Right forelimb (tissue), 1 donor: ENCODE results near the gene MT1F.
"Not testable (repeated sequence)": the region's sequence is repeated elsewhere in the genome, so short reads cannot be mapped to it uniquely, and the experiment has no call there.

ENCODE experiments used
- DNase-seq: peaks from one replicate; pipeline ENCODE4 v3.0.0-alpha.2; 2018

The MT1F gene

DNA sequence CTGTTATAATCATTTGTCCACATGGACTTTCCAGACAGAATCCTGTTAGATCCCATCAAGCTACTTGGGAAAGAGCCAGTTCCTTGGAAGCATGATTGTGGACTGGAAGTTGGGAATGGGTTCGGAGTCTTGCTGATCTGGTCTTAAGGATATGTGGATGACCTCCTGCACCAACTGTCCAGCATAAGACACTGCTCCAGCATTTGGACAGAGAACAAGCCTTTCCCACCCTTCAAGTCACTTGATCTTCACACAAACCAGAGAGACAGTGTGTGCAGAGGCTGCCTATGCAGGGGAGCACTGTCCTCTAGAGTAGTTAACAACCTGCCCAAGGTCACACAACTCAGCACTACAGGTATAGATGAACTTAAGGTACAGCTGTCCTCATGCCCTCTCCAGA lies 11.9 kb upstream of the MT1F start:
- no peak for DNase-seq

DNA sequence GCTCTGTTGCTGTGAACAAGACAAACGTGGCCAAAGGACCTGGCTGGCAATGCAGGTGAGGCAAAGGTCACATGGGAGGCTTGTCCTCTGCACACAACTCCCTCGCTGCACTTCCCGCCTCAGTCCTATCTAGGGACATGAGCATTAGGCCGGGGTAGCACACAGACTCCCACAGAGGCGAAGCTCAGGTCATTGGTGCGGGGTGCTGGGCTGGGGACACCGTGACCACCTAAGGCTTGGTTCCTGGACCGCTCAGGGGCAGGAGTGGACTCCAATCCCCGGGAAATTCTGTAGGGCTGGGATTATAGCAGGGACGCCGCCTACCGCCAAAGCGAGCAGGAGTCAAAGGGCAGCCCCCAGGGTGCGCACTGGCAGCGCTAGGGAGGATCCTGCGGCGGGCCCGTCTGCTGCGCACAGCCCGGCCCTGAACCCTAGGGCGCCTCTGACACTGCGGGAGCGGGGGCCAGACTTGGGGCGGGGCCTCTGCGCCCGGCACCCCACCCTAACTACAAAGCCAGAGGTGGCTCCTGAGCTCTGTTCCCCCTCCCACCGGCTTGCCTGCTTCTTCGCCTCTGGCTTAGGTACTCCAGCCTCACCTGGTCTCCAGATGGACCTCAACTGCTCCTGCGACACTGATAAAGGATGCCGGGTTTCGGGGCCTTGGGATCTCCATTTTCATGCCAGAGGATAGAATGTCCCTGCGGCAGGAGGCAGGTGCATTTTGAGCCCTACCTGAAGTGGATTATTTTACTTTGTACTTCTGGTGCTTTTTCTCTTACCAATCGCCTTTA lies 9.9 kb upstream of the MT1F start:
- DNase-seq = no peak

DNA sequence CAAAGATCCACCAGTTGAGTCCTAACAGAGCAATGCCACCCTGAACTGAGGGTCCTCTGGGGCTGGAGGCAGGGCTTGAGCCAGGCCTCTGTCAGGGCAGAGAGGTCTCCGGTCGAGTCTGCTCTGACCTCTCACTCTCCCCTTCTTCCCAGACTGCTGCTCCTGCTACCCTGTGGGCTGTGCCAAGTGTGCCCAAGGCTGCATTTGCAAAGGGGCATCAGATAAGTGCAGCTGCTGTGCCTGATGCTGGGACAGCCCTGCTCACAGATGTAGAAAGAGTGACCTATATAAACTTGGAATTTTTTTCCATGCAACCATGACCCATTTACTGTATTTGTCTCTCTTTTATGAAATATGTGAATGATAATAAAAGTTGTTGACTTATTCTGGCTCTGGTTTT lies 8.5 kb upstream of the MT1F start:
- no peak for DNase-seq

DNA sequence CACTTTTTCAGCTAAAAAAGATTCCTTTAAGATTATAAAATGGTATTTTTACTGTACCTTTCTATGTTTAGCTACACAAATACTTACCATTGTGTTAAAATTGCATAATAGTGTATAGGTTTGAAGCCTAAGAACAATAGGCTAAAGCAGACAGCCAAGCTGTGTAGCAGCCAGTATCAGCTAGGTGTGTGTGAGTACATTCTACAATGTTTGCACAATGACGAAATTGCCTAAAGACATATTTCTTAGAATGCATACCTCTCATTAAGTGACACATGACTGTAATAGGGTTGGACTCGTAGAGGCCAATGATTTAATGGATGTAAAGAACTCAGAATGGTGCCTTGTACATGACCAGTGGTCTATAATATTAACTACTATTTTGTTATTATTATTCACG lies 7.9 kb upstream of the MT1F start:
- no peak for DNase-seq

DNA sequence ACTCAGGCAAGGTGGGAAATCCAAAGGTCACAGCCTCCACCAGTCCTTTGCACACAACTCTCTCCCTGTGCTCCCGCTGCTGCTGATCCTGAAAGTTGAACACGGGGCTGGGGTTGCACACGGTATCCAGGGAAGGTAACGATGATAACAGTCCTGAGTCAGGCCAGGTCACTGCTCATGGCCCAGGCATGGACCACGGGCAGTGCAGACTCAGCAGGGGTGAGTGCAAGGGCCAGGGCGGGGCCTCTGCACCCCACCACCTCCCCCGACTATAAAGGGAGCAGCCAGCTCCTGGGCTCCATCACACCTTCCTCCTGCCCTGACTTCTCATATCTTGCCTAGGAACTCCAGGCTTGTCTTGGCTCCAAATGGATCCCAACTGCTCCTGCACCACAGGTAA lies 6.2 kb upstream of the MT1F start, which contains the start of gene MT1B:
MT1B (plus strand) TSS at position 301 of the 400 bp plus-strand sequence; CDS start at position 369, 68 bp downstream.
- DNase-seq = no peak

DNA sequence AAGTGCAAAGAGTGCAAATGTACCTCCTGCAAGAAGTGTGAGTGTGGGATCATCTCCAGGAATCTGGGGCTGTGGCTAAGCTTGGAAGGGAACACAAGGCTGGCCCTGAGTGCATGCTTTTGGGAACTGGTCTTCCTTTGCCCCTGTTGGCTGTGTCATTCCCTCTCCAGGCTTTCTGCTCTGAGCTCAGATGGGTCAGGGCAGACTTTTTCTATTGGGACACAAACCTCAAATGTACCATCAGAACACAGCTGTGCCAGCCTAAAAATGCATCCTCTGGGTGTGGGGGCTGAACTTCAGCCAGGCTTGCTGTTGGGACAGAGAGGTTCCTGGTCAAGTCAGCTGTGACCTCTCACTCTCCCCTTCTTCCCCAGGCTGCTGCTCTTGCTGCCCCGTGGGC lies 5.2 kb upstream of the MT1F start:
- no peak for DNase-seq

DNA sequence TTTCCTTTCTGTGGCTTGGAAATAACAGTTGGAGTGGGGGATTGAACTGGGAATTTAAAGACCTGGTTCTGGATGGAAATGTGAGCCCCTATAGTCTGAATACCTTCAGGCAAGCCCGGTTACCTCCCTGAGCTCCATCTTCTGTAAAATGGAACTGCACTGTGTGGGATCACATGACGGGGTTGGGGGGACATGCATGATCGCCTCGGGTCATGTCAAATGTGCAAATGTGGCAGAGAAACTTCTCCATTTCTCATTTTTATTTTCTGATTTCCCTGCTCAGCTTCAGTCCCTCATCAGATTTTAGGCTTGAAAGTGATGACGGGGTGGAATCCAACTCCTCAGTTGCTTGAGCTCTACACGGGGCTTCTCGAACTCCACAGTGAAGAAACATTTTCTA lies 4.5 kb upstream of the MT1F start:
- no peak for DNase-seq

DNA sequence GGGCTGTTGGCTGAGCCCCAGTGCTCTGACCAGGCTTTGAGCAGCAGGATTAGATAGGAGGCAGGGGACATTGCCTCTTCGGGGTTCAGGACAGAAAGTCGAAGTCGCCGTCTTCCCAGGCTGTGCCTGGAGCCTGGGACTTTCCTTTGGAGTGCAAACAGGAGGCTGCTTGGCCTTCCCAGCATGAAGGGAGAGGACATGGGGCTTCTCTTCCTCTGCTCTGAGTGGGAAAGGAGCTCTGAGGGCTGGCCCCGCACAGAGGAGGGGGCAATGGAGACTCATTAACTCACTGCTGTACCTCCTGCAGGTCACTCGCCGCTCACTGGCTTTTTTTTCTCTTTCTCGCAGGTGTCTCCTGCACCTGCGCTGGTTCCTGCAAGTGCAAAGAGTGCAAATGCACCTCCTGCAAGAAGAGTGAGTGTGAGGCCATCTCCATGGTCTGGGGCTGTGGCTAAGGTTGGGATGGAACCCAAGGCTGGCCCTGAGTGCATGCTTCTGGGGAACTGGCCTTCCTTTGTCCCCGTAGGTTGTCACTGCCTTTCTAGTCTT lies 642 bp downstream of the MT1F start:
- no peak for DNase-seq

DNA sequence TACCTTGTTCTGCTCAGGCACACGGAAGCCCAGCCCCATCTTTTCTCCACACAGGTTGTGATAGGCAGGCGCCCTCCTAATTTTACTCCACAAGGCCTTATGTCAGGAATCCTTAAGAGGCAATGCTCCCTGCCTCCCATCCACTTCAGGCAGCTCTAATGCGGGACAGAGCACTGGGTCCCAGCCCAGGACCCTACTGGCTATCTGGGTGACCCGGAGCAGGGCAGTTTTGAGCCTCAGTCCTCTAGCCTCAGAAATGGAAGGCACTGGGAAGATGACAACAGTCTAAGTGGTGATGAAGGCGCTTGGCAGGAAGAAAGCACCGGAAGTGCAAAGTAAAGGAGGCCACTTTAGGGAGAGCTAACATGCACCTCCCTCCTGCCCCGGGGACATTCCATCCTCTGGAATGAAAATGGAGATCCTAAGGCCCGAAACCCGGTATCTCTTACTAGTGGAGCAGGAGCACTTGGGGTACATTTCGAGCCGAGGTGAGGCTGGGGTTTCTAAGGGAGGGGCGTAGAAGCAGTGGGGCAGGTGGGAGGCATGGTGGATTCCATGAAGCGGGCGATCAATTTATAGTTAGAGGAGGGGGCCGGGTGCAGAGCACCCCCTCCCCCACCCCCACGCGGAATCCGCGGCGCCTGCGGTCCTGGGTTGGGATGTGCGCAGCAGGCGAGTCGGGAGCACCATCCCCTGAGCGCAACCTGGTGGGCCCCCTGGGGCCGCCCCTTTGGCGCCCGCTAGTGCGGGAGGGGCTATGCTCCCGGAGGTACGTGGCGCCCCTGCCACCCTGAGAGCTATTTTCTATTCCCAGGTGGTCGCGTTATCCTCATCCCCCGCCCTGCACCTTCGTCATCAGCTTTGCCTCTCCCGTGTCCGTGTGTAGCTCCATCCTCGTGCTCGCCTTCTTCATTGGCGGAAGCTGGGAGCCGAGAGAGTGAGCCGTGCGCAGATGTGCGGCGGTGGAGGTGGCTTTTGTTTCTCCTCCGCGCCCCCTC lies 4.9 kb downstream of the MT1F start:
- no peak for DNase-seq

DNA sequence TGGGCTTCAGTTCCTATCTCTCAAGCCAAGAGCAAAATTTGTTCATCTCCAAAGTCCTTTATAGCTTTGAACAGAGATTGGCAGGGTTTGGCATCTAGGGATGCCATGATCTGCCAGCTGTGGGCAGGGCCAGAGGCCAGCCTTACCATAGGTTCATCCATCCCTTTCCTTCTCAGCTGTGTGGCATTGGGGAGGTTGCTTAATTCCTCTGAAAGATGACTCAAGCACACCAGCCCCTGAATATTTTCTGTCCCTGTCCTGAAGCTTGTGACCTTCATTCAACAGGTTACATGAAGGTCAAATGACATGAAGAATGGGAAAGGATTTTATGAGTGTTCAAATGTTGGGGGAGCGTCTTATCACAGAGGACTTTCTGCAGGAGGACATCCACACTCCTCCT lies 6.7 kb downstream of the MT1F start:
- DNase-seq = no peak

DNA sequence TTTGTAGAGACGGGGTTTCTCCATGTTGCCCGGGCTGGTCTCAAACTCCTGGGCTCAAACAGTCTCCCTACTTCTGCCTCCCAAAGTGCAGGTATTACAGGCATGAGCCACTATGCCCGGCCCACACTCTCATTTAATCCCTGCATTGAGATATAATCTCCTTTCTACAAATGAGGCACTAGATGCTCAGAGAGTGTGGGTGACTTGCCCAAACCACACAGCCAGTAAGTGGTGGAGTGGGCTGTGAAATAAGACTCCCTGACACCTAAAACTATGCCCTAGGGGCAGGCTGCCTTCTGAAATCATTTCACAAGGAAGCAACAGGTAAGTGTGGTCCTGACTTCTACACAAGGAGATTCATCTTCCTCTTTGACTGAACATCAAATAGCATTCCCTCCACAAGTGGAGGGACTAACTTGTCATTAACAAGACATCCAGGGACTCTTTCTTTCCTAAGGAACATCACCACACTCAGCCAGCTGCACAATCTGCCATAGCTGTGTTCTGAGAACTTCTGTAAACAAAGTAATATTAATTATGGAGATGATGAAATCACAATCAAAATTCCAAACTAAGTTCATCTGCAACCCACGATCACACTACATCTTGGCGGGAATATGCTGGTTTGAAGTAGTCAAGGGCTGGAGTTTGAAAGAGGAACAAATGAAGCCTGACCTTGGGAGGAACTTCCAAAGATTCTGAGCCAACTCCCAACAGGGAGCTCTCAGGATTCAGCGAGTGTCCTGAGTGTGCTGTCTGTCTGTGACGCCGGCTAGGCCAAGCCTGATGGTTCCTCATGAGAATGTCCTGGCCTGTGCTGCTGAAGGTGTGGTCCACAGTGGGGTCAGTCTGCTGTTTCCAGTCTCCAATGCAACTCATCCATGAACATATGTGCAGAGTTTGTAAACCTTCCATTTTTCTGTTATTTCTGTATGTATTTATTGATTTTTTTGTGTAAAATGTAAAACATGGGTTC lies 7.8 kb downstream of the MT1F start:
- DNase-seq = not testable (repeated sequence)

DNA sequence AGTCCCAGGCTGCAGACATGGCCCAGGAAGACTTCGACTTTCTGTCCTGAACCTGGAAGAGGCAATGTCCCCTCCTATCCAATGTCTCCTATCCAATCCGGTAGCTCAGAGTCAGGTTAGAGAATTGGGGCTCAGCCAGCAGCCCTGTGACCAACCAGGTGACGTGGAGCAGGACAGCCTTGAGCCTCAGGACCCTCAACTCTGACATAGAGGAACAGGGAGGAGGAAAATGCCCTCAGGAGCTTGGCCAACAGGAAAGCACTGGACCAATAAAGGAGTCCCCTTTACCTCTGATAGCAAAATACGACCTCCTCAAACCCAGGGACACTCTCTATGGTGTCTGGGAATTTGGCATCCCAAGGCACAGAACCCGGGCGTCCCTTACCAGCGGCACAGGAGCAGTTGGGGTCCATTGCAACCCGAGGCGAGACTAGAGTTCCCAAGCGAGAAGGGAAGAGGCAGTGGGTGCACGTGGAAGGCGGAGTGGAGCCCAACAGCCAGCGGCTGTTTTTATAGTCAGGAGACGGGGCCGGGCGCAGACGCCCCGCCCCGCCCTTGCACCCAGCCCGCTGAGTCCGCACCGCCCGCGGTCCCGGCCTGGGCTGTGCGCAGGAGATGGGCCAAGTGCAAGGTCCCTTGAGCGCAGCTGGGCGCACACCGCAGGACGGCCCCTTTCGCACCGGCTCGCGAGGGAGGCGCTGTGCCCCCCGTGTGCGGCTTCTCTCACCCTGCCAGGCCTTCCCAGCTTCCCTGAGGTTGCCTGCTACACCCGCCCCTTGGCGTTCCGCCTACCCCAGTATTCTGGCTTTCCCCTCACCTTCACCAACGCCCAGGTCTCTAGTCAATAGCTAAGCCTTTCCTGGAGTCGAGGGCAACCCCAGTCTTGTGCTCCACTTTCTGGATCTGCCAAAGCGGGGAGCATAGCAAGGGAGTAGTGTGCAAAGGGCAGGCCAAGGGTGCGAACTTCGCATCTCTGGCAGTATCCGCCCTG lies 10.1 kb downstream of the MT1F start, which contains the start of gene MT1G:
MT1G (minus strand) TSS at position 485 of the 991 bp plus-strand sequence; CDS start at position 413, 72 bp downstream.
- DNase-seq = no peak

DNA sequence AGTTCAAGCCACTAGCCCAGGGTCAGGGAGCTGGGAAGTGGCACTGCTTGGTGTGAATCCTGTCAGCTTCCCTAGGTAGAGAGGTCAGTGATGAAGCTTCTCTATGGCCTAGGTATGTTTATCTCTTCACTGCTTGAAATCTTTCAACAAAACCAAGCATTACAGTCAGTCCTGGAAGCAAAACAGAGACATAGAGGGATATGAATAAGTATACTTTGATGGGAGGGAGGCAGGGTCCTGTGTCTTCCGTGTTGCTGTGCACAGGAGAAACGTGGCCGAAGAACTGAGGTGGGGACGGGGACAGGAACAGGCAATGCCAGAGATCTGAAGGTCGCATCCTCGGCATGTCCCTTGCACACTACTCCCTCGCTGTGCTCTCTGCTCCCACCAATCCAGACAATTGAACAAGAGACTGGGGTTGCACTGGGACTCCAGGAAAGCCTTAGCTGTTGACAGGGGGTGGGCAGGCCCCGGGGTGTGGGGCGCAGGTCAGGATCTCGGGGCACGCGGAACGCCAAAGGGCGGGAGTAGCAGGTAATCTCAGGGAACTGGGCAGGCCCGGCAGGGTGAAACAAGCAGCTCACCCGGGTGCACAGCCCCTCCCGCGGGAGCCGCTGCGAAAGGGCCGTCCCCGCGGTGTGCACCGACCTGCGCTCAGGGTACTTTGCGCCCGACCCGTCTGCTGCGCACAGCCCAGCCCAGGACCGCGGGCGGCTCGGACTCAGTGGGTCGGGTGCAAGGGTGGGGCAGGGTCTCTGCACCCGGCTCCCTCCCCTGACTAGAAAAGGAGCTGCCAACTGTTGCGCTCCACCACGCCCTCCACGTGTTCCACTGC lies 11.5 kb downstream of the MT1F start, which contains the start of gene MT1H:
MT1H (plus strand) TSS at position 810 of the 835 bp plus-strand sequence. CDS start 71 bp downstream, outside the sequence.
- no peak for DNase-seq

DNA sequence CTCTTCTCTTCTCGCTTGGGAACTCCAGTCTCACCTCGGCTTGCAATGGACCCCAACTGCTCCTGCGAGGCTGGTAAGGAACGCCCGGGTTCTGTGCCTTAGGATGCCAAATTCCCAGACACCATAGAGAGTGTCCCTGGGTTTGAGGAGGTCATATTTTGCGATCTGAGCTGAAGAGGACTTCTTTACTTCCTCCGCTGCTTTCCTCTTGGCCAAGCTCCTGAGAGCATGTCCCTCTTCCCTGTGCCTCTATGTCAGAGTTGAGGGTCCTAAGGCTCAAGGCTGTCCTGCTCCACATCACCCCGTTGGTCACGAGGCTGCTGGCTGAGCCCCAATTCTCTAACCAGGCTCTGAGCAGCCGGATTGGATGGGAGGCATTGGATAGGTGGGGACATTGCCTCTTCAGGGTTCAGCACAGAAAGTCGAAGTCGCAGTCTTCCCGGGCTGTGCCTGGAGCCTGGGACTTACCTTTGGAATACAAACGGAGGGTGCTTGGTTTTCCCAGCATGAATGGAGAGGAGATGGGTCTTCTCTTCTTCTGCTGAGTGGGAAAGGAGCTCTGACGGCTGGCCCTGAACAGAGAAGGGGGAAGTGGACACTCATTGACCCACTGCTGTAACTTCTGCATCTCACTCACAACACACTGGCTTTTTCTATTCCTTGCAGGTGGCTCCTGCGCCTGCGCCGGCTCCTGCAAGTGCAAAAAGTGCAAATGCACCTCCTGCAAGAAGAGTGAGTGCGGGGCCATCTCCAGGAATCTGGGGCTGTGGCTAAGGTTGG lies 12.3 kb downstream of the MT1F start:
- no peak for DNase-seq

DNA sequence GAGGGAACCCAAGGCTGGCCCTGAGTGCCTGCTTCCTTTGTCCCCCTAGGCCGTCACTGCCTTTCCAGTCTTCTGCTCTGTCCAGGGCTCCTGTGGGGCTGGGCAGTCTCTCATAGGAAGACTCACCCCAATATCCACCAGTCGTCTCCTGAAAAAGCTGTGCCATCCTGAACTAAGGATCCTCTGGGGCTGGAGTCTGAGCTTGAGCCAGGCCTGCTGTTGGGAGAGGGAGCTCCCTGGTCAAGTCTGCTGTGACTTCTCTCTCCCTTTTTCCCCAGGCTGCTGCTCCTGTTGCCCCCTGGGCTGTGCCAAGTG lies 12.8 kb downstream of the MT1F start:
- DNase-seq = no peak

DNA sequence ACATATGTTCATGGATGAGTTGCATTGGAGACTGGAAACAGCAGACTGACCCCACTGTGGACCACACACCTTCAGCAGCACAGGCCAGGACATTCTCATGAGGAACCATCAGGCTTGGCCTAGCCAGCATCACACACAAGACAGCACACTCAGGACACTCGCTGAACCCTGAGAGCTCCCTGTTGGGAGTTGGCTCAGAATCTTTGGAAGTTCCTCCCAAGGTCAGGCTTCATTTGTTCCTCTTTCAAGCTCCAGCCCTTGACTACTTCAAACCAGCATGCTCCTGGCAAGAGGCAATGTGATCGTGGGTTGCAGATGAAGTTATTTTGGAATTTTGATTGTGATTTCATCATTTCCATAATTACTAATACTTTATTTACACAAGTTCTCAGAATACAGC lies 13.9 kb downstream of the MT1F start:
- DNase-seq = not testable (repeated sequence)

DNA sequence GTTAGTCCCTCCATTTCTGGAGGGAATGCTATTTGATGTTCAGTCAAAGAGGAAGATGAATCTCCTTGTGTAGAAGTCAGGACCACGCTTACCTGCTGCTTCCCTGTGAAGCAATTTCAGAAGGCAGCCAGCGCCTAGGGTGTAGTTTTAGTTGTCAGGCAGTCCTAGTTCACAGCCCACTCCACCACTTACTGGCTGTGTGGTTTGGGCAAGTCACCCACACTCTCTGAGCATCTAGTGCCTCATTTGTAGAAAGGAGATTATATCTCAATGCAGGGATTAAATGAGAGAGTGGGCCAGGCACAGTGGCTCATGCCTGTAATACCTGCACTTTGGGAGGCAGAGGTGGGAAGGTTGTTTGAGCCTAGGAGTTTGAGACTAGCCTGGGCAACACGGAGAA lies 14.4 kb downstream of the MT1F start:
- DNase-seq = not testable (repeated sequence)

DNA sequence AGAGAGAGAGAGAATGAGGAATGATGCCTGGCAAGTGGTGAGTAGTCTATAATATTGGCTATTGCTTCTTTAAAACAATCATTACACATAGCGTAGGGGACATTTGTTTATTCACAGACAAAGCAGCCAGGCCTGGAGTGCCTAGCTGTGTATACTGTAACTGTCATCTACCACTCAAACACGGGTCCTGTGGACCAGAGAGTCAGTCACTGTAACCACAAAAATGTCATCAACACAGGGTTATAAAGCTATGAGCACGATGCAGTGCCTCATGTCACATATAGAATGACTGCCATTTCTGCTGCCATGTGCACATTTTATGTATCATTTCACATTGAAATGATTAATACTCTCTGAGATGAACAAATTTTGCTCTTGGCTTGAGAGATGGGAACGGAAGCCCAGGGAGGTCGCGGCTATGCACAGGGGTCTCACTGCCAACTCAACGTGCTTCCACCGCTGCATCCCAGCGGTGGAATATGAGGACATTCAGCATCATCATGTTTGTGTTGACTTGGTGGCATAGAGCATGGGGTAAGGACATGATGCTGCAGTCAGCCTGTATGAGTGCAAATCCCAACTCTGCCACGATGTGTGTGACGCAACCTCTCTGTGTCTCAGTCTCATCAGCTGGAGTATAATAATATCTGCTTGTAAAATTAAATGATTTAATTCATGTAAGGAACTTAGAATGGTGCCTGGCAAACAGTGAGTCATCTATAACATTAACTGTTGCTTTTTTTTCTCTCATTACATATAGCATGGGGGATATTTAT lies 15.2 kb downstream of the MT1F start:
- no peak for DNase-seq
